ENCODE data around the gene C16orf82.

DNA sequence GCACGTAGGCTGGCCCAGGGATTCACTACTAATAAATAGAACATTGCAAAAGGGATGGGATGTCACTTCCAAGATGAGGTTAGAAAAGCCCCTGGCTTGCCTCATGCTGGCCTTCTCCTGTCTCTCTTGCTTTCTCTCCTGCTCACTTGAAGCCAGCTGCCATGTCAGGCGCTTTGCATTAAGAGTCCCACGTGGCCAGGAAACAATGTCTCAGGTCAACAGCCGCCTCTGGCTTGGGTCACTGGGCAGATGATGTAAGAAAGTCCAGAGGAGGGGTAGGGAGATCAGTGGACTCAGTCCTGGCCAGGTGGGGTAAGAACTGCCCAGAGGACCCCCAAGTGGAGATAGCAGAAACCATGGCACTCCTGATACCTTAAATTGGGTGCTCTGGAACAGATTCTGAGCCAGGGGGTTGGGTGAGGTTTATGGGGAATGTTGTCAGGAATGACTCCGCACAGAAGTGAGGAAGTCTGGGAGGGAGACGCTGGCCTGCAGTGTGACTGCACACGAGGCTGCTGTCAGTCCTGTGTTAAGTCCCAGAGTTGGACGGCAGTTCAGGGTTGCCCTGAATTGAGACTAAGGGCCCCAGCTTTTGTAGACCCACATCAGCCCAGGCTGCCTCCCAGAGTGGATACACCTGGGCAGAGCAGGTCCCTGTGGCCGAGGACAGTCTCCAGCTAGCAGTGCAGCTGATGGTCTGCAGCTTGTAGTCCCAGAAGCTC is 17.7 kb downstream of the C16orf82 start:
- TF ChIP-seq GATA3 (IDR thresholded peaks at IDR 0.05; ENCODE audit: low read depth, low read length) (no peak), GATA2 (IDR thresholded peaks at IDR 0.05; ENCODE audit: low read depth, low read length) (no peak)

All from SH-SY5Y (cell line).